Epithelial cell of prostate (primary cell): Measurements from ENCODE around the gene RXFP4.
"Not testable (repeated sequence)": the region's sequence is repeated elsewhere in the genome, so short reads cannot be mapped to it uniquely, and the experiment has no call there.

Experiments used
- DNase-seq: peaks from one replicate; pipeline ENCODE4 v3.0.0-alpha.2; 2011; ENCODE audit warnings: low read depth, low spot score
- H3K27ac ChIP-seq: fragments of 450-650 bp; 2 replicates; pipeline ENCODE4 v1.5.1; 2017; ENCODE audit warnings: mild to moderate bottlenecking

RXFP4 gene, protein sequence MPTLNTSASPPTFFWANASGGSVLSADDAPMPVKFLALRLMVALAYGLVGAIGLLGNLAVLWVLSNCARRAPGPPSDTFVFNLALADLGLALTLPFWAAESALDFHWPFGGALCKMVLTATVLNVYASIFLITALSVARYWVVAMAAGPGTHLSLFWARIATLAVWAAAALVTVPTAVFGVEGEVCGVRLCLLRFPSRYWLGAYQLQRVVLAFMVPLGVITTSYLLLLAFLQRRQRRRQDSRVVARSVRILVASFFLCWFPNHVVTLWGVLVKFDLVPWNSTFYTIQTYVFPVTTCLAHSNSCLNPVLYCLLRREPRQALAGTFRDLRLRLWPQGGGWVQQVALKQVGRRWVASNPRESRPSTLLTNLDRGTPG

DNA sequence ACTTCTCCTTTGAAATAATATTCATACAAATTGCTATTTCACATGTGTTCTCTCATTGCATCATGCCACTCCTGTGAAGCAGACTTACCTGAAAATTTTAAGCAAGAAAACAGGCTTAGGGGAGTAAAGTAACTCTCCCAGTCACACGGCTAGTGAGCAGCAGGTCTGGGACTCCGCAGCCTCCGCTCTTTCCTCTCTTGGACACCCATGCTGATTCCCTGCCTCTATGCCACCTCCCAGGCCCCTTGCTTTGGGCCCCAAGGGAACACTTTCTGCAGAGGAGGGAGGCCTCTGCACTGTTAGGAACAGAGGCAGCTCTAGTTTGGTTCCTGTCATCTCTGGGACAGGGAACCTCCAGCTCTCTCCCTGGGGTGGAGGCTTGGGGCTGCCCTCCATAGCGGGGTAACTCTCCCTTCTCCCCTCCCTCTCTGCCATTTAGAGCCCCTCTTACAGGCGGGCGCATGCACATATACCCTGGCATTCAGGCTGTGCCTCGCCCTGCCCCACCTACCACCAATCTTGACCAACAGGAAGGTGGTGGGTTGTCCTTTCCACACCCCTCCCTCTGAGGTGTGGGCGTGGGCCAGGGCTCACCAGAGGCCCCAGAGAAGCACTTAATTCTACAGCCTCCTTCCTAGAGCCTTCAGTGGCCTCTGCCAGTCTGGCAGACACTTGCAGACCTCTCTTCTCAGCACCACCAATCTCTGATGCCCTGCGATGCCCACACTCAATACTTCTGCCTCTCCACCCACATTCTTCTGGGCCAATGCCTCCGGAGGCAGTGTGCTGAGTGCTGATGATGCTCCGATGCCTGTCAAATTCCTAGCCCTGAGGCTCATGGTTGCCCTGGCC lies at the start of gene RXFP4:
RXFP4 (plus strand) TSS at position 646 of the 852 bp plus-strand sequence; CDS start at position 718, 72 bp downstream.
- DNase-seq = no peak
- peak within 1 kb of the TSS; percentile 82 for H3K27ac ChIP-seq

DNA sequence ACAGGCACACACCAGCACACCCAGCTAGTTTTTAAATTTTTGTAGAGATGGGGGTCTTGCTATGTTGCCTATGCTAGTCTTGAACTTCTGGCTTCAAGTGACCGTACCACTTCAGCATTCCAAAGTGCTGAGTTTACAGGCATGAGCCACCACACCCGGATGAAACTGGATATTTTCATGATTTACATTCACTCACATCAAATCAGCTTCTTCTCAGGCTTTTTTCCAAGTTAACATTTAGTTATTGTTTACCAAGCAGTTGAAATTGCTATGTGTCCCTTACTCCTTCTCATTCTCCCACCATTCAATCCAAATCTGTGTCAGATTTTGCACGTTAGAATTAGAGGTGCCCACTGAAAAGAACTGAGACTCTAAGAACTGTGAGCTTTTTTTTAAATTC lies 48.6 kb upstream of the RXFP4 start:
- DNase-seq = no peak
- peak overlapping the region; percentile 98 for H3K27ac ChIP-seq

DNA sequence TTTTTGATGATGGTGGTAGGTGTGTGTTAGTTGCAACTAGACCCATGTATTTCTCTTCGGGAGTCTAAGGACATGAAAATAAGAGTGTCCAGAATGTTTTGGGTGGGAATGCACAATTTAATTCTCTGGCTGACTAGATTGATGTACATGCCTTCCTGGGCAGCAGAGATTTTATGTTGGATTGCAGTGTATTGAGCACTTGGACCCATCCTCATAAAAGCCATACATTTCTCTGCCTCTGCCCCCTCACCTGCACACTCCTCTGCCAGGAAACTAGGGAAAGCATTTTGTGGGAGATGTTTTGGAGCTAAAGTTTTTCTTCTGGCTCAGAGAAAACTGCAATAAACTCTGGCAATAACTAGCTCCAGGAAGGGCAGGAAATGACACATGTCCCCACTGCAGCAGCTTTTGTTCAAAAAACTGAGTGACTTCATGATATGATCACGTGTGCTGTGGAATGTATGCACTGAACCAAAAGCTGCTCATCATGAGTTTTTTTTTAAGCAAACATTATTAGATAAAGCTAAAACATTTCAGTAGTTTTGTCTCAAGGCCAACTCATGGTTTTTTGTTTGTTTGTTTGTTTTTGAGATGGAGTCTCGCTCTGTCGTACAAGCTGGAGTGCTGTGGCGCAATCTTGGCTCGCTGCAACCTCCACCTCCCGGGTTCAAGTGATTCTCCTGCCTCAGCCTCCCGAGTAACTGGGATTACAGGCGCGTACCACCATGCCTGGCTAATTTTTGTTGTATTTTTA lies 47.9 kb upstream of the RXFP4 start:
- DNase-seq = peak; percentile 54
- H3K27ac ChIP-seq = peak overlapping the region; percentile 98

DNA sequence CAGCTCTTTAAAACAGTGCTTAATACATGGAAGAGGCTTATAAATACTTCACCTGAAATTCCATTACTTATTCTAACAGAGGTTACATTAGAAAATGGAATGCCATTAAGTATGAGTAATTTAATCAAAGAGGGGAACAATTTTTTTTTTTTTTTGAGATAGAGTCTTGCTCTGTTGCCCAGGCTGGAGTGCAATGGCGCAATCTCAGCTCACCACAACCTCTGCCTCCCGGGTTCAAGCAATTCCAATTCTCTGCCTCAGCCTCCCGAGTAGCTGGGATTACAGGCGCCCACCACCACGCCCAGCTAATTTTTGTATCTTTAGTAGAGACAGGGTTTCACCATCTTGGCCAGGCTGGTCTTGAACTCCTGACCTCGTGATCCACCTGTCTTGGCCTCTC lies 45.8 kb upstream of the RXFP4 start:
- DNase-seq = not testable (repeated sequence)
- H3K27ac ChIP-seq = peak overlapping the region; percentile 98

DNA sequence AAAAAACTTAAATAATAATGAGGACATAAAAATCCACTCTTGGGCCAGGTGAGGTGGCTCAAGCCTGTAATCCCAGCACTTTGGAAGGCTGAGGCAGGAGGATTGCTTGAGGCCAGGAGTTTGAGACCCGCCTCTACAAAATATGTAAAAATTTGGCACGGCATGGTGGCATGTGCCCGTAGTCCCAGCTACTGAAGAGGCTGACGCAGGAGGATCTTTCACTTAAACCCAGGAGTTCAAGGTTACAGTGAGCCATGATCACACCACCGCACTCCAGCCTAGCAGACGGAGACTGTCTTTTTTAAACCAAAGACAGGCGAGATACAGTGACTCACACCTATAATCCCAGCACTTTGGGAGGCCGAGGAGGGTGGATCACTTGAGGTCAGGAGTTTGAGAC lies 45.0 kb upstream of the RXFP4 start:
- not testable (repeated sequence) for DNase-seq
- H3K27ac ChIP-seq = peak overlapping the region; percentile 98

DNA sequence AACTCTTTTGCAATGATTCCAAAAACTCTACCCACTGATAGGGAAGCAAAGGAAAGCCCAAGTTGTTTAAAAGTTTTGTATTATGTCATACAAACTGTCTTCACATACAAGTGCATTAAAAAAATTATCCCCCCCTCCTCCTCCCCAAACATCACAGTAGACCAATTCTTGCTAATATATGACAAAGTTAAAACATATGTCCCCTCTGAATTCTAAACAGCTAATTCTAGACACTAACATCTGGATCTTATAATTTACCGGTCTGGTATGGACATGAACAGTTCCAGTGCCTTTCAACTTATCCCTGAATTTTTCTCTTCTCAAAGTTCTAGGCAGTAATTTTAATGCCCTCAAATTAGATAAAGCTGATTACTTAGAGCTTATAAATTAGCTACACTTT lies 43.7 kb upstream of the RXFP4 start:
- no peak for DNase-seq
- H3K27ac ChIP-seq = no peak overlapping the region

DNA sequence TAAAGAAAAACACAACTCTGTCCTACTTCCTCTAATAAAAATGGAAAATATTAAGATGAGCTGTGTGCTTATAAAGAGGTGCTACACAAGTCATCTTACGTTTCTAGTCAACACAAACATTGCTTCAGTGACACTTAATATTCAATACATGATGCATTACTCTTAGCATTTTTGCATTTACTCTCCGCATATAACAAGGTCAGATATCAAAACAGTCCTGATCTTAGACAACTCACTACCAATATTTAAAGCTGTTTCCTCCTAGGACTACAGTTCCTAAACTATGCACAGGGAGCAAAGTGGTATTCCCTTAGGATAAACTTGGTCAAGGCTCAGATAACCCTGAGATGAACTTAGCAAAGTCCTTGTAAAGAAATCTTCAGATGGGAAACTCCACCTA lies 42.5 kb upstream of the RXFP4 start:
- no peak overlapping the region for H3K27ac ChIP-seq
- no peak for DNase-seq

DNA sequence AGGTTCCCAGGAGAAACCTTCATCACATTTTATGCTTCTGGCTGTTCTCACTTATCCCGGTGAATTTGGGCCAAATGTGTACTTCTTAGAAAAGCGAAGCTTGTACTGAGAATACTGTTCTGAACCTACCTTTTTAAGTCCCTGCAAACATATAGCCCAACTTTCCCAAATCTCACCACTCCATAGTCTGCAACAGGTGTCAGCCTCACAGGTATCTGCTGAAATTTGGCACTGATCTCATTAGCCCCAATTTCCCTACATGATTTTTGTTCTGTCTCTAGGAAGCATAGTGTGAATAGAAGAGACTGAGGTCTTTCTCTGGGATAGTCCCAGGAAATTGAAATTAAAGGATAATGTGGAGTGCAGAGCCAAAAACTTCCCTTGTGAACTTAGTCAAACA lies 41.8 kb upstream of the RXFP4 start:
- no peak for DNase-seq
- no peak overlapping the region for H3K27ac ChIP-seq

DNA sequence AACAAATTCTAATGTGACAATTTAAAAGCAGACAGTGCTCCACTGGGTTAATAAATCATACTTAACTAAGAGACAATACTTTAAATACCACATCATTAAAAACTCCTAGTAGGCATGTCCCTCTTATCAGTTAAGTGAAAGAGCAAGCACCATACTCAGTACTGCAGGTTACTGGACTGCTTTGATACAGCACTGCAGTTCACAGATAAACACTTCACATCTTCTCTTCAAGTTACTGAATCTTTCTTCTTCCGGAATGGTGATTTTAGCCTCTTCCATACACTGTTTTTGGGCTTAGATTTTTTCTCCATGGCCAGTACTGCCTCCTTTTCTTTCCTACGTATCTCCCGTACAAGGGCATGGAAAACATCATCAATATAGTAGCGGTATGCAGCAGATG lies 41.3 kb upstream of the RXFP4 start:
- DNase-seq = no peak
- no peak overlapping the region for H3K27ac ChIP-seq

DNA sequence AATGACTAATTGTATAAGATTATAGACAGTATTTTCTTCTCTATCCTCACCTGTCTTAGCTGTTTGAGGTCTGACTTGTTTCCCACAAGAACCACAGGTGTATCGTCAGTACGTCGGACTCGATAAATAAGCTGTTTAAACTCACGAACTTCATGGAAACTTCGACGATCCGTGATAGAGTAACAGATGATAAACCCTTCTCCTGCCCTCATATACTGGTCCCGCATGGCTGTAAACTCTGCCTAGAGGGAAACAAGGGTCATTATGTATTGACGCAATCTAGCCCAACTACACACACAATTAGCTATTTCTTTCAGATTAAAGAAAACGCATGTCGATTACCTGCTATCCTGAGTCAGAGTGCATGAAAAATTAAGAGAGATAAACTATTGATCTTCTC lies 37.2 kb upstream of the RXFP4 start:
- H3K27ac ChIP-seq = no peak overlapping the region
- no peak for DNase-seq

DNA sequence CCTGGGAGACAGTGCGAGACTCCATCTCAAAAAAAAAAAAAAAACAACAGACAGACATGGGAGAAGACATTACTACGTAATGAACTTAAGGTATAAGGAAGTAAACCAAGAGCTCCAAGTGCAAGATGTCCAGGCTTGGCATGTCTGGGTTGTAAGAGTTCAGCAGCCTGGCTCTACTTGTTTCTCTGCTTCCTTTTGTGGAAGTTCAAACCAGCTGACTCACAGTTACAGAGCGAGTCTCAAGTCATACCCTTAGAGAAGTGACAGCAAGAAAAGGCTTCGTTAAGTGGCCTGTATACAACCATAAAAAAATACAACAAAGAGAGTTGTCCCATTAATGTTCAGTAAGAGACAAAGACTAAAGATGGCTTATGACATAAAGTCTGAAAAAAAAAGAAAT lies 31.5 kb upstream of the RXFP4 start:
- peak; percentile 68 for DNase-seq
- peak overlapping the region; percentile 93 for H3K27ac ChIP-seq

DNA sequence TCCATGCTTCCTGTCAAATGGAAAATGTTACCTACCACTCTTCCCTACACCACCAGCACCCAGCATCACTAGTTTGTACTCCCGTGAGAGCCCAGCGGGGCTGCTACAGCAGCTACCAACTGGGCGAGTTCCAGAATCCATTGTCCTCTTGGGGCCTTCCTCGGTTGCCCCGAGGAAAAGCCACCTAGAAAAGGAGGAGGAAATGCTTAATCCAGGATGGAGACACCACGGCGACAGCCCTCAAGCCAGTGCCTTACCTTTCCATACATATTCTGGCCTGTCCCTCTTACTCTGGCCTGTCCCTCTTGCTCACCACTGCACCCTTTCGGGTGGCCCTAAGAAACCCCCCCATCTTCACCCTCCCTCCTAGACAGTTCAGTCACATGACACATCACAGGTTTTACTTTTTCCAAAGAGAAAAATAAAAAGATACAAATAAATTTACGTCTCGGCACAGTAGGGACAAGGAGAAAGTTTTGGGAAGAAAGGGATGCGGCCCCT lies 30.8 kb upstream of the RXFP4 start:
- peak overlapping the region; percentile 93 for H3K27ac ChIP-seq
- no peak for DNase-seq

DNA sequence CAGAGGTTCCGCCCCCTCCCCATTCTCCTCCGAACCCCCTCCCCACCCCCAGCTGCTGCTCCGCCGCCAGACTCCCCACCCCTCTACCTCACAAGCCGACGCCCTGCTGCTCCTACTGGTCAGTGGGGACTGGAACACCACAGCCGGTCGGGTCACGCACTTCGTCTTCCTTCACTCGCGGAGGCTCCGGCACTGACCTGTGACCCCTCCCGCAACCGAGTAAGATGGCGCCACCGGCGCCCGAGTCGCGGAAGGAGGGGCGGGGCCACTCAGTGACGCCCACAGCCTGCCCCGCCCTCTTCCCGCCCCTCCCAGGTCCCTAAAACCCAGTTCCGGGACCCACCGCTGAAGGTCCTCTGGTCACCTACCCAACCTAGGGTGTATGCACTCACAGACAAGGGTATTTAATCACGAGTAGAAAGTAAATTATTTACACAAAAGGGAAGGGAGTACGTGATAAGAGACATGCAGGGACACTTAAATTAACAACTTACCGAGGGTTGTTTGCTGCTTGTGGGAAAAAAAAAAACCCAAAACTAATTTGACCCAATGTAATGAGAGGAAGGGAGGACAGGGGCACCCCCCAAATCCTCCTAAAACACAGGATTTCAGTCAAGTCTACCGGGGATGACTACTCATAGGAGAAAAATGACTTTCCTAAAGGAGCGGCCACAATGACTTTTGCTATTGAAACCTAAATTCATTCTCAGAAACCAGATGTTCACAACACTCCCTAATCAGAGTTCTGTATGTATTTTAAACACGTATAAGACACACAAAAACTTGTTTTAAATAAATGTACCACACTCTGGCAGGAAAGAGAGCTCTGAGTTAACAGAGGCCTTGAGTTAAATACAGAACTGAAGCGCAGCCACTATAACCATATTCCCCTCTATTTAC lies 30.0 kb upstream of the RXFP4 start, which contains the start of gene RIT1:
RIT1 (minus strand) TSS at position 194 of the 900 bp plus-strand sequence. CDS start 588 bp downstream, outside the sequence.
- DNase-seq = no peak
- H3K27ac ChIP-seq = peak within 1 kb of the TSS; percentile 93

DNA sequence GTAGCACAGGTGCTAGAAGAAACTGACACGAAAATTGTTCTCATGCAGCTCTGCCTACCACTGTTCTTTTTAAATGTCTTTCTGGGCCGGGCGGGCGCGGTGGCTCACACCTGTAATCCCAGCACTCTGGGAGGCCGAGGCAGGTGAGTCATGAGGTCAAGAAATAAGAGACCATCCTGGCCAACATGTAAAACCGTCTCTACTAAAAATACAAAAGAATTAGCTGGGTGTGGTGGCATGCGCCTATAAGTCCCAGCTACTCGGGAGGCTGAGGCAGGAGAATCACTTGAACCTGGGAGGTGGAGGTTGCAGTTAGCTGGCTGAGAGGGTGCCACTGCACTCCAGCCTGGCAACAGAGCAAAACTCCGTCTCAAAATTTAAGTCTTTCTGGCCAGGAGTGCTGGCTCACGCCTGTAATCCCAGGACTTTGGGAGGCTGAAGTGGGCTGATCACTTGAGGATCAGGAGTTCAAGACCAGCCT lies 29.3 kb upstream of the RXFP4 start:
- no peak for DNase-seq
- peak overlapping the region; percentile 93 for H3K27ac ChIP-seq

DNA sequence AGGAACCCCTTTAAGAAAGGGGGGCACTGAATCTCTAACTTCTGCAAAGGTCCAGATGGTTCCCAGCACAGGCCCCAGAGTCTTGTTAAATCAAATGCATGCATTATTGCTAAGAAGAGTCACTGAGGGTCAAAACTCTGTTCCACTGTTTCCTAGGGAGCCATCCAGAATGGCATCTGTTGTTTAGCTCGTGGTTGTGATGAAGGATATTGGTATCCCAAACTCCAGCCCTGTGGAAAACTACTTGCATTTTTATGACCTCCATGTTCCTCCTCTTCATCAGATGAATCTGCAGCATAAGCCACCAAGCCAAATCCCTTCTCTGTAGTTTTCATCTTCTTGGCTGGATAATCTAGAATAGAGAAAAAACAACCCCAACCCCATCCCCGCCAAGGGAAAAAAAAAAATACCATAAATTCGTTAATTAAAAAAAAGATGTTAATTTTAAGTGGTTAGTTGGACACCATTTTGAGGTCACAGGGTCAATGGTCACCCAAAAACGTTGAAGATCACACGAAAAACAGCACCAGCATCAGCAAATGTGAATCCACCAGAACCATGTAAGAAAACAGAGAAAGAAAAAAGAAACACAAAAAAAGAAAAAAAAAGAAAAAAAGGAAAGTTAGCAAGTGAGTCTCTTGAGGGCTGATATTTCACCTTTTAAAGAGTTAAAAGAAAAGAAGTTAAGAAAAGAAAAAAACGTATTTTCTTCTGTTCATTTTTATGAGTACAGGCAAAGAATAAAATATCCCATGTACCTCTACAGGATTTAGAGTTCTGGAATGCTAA lies 27.3 kb upstream of the RXFP4 start:
- no peak for DNase-seq

DNA sequence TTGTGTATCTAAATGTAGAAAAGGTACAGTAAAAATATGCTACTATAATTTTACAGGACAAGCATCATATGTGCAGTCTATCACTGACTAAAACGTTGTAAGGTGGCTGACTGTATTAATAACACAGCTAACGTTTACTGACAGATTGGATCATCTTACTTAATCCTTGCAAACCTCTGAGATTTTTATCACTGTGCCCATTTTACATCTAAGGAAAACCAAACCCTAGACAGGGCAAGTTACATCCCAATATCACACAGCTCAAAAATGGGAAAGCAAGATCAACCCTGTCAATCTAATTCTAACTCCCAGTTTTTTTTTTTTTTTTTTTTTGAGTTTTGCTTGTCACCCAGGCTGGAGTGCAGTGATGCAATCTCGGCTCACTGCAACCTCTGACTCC lies 22.8 kb upstream of the RXFP4 start:
- DNase-seq = no peak
- no peak overlapping the region for H3K27ac ChIP-seq

More for the DNA sequence above, 27.3 kb upstream of the RXFP4 start:
- peak overlapping the region; percentile 11 for H3K27ac ChIP-seq

DNA sequence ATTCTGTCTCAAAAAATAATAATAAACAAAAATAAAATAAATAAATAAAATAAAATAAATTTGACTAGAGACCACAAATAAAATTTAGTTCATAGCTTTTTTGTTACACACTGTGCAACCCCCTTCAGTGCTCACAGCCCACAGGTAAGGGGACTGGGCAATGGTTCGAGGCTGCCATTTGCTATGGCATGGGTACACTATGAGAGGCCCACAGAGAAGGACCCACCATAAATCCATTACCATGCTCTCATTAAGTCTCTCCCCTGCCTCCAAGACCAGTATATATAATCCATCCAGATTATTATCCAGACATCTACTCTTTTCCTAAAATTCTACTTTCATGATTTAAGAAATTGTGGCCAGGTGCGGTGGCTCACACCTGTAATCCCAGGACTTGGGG lies 21.6 kb upstream of the RXFP4 start:
- no peak for DNase-seq
- no peak overlapping the region for H3K27ac ChIP-seq

DNA sequence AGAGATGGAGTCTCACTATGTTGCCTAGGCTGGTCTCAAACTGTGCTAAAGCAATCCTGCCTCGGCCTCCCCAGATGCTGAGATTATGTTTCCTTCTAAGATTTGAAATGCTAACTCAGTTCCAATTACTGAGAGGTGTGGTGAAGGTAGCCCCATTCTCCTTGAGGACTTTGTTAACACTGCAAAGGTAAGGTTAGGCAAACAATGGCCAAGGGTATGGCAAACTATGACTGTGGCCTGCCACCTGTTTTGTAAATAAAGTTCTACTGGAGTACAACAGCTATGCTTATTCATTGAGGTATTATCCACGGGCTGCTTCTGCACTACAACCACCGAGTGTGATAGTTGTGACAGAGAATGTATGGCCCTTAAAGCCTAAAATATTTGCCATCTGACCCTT lies 20.7 kb upstream of the RXFP4 start:
- no peak for DNase-seq
- H3K27ac ChIP-seq = no peak overlapping the region
